HepG2 (cell line): ENCODE measurements around the gene SAMD4A. TPM values are rescaled to one million over a fixed set of nuclear protein-coding genes. Genes with fewer than 3 reads are reported as not detected.
A peak's percentile ranks its signal among the peaks of the same experiment; 100 is the strongest.

Source experiments
- ASH2L ChIP-seq: fragments of 300-600, 200-600 bp; sonication (generic); IDR thresholded peaks from 2 replicates; pipeline ENCODE4 v1.7.0; 2017; ENCODE audit warnings: low read depth, mild to moderate bottlenecking, moderate library complexity, mixed read lengths, low read length; ENCODE audit not compliant: insufficient read length
- CHD4 ChIP-seq: fragments of 200-600 bp; sonication (generic); IDR thresholded peaks from 2 replicates; pipeline ENCODE4 v1.7.0; 2017; ENCODE audit warnings: mild to moderate bottlenecking, low read length, borderline replicate concordance
- HIVEP1 ChIP-seq: sonication (generic); formaldehyde crosslinking; IDR thresholded peaks from 2 replicates; pipeline ENCODE4 v1.4.0; 2020; ENCODE audit warnings: mild to moderate bottlenecking, missing genetic modification reagents
- HMGA1 ChIP-seq: sonication (generic); formaldehyde crosslinking; conservative IDR thresholded peaks from 2 replicates; pipeline ENCODE4 v1.4.0; 2020; ENCODE audit warnings: missing genetic modification reagents
- NCOA1 ChIP-seq: sonication (generic); formaldehyde crosslinking; IDR thresholded peaks from 2 replicates; pipeline ENCODE4 v1.9.0; 2021; ENCODE audit warnings: missing genetic modification reagents
- PTBP1 ChIP-seq: fragments of 200-400 bp; formaldehyde crosslinking; IDR thresholded peaks from 2 replicates; pipeline ENCODE4 v1.6.1; 2018; ENCODE audit warnings: low read length, low read depth; ENCODE audit not compliant: poor library complexity, severe bottlenecking
- SIN3B ChIP-seq: fragments of 150-350 bp; IDR thresholded peaks from 2 replicates; pipeline ENCODE4 v1.6.1; 2014; ENCODE audit warnings: low read length
- U2AF2 ChIP-seq: fragments of 200-400 bp; formaldehyde crosslinking; IDR thresholded peaks from 2 replicates; pipeline ENCODE4 v1.6.1; 2017; ENCODE audit warnings: low read depth, mild to moderate bottlenecking, low read length
- ZFP36L2 ChIP-seq: sonication (generic); formaldehyde crosslinking; IDR thresholded peaks from 2 replicates; pipeline ENCODE4 v1.4.0; 2020; ENCODE audit warnings: missing genetic modification reagents
- ZFP41 ChIP-seq: sonication (generic); formaldehyde crosslinking; IDR thresholded peaks from 2 replicates; pipeline ENCODE4 v1.4.0; 2020; ENCODE audit warnings: mild to moderate bottlenecking, missing genetic modification reagents, borderline replicate concordance
- ZMYM4 ChIP-seq: sonication (generic); formaldehyde crosslinking; IDR thresholded peaks from 2 replicates; pipeline ENCODE4 v1.8.1; 2023; ENCODE audit warnings: mild to moderate bottlenecking, missing genetic modification reagents
- ZNF101 ChIP-seq: sonication (generic); formaldehyde crosslinking; IDR thresholded peaks from 2 replicates; pipeline ENCODE4 v1.4.0; 2020; ENCODE audit warnings: mild to moderate bottlenecking, low read depth, missing genetic modification reagents, borderline replicate concordance
- ZNF329 ChIP-seq: sonication (generic); formaldehyde crosslinking; IDR thresholded peaks from 2 replicates; pipeline ENCODE4 v1.9.0; 2021; ENCODE audit warnings: low read depth, mild to moderate bottlenecking, missing genetic modification reagents
- ZNF441 ChIP-seq: sonication (generic); formaldehyde crosslinking; IDR thresholded peaks from 2 replicates; pipeline ENCODE4 v1.7.0; 2021; ENCODE audit warnings: missing genetic modification reagents, borderline replicate concordance
- ZNF577 ChIP-seq: sonication (generic); formaldehyde crosslinking; IDR thresholded peaks from 2 replicates; pipeline ENCODE4 v1.4.0; 2020; ENCODE audit warnings: mild to moderate bottlenecking, low read depth, missing genetic modification reagents, borderline replicate concordance
- polyA plus RNA-seq, 8 experiments: library from polyadenylated mRNA; depleted of rRNA in 3 of 8; stranded (reverse) in 7 of 8; unstranded in 1 of 8; fragments of >200 nt; fragmentation: Illumina TruSeq in 4 of 8; extraction: Trizol in 4 of 8; gene quantifications; 2 replicates each; pipeline versions ENCODE4 v1.2.1 to v1.2.3, GENCODE V29; 2011 to 2016; ENCODE audit warnings: low read depth in 4 of 8, missing spikeins in 1 of 8, mixed read lengths in 1 of 8; ENCODE audit not compliant: insufficient read depth in 1 of 8
- total RNA-seq, 5 experiments: library from RNA; depleted of rRNA; stranded (reverse); fragments of >200 nt; fragmentation: Illumina TruSeq; extraction: Trizol; gene quantifications; 2 replicates each; pipeline ENCODE4 v1.2.3, GENCODE V29; 2016; ENCODE audit warnings: low read depth in 1 of 5
- TF ChIP-seq, protein P1 (sequence below), 2 experiments: sonication (generic) in 1 of 2; formaldehyde crosslinking in 1 of 2; IDR thresholded peaks; 2 replicates each; pipeline versions ENCODE4 v1.4.0 to v1.6.1; 2016 to 2020; ENCODE audit warnings: borderline replicate concordance in 1 of 2, low read depth in 1 of 2, mild to moderate bottlenecking in 1 of 2, missing genetic modification reagents in 1 of 2
- TF ChIP-seq, protein P2 (sequence below): sonication (generic); formaldehyde crosslinking; IDR thresholded peaks from 2 replicates; pipeline ENCODE4 v1.4.0; 2020; ENCODE audit warnings: missing genetic modification reagents, borderline replicate concordance
- TF ChIP-seq, protein P3 (sequence below): sonication (generic); formaldehyde crosslinking; IDR thresholded peaks from 2 replicates; pipeline ENCODE4 v1.5.0; 2020; ENCODE audit warnings: missing genetic modification reagents
- TF ChIP-seq, protein P4 (sequence below): sonication (generic); formaldehyde crosslinking; IDR thresholded peaks from 2 replicates; pipeline ENCODE4 v1.8.0; 2022; ENCODE audit warnings: missing genetic modification reagents, mild to moderate bottlenecking, moderate library complexity, borderline replicate concordance

Gene SAMD4A
- total and polyA plus RNA-seq, 2 of the 13 experiments (the other 11 are each of a cell fraction or from before 2014, with no cell fraction given): 11.8 to 13.0 TPM

DNA sequence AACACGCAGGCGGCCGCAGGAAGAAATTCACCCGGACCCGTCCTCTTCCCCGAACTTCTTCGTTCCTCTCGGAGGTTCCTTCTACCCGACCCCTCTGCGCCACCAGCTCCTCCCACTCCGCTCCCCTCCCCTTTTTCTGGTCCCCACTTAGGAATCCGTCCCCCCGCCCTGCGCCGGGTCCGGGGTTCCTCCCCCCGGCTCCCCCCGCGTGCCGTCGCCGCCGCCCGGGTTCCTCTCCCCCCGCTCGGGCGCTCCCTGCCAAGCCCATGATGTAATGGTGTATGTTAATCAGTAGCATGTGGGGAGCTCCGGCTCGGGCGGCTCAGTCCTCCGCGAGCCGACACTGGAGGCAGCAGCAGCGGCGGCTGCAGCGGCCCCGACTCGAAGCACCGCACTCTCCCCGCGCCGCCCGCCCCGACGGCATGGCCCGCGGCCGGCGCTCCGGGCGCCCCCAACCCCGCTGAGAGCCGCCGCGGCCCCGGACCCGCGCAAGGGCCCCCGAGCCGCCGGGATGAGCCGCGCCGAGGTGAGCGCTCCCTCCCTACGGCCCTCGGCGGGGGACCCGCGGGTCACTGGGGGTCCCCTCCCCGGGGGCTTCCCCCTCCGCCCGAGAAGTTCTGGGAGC lies 1.0 kb upstream of the SAMD4A start (continued):
- TF ChIP-seq, protein P1, sequence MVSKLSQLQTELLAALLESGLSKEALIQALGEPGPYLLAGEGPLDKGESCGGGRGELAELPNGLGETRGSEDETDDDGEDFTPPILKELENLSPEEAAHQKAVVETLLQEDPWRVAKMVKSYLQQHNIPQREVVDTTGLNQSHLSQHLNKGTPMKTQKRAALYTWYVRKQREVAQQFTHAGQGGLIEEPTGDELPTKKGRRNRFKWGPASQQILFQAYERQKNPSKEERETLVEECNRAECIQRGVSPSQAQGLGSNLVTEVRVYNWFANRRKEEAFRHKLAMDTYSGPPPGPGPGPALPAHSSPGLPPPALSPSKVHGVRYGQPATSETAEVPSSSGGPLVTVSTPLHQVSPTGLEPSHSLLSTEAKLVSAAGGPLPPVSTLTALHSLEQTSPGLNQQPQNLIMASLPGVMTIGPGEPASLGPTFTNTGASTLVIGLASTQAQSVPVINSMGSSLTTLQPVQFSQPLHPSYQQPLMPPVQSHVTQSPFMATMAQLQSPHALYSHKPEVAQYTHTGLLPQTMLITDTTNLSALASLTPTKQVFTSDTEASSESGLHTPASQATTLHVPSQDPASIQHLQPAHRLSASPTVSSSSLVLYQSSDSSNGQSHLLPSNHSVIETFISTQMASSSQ (IDR thresholded peaks at IDR 0.05; ENCODE audit: low read depth): peak; percentile 69
- TF ChIP-seq, protein P1 (CRISPR knock-in tag; IDR thresholded peaks at IDR 0.05; ENCODE audit: borderline replicate concordance): peak; percentile 80; the same call in 1 of the 2 replicates
- TF ChIP-seq ZFP36L2 (CRISPR knock-in tag) (no peak), NCOA1 (CRISPR knock-in tag) (no peak), ZNF441 (CRISPR knock-in tag) (peak; percentile 29; the same call in 1 of the 2 replicates), HIVEP1 (CRISPR knock-in tag) (peak; percentile 95), ZFP41 (CRISPR knock-in tag) (0 out of 2 replicates have a peak, but pooled peaks have one; percentile 10), ZNF101 (CRISPR knock-in tag) (no peak), ASH2L (peak; percentile 44), ZNF329 (CRISPR knock-in tag) (0 out of 2 replicates have a peak, but pooled peaks have one; percentile 22), CHD4 (no peak), SIN3B (no peak), U2AF2 (no peak), HMGA1 (no peak), ZNF577 (CRISPR knock-in tag) (no peak), ZMYM4 (CRISPR knock-in tag) (no peak), PTBP1 (no peak)
- TF ChIP-seq, protein P2, sequence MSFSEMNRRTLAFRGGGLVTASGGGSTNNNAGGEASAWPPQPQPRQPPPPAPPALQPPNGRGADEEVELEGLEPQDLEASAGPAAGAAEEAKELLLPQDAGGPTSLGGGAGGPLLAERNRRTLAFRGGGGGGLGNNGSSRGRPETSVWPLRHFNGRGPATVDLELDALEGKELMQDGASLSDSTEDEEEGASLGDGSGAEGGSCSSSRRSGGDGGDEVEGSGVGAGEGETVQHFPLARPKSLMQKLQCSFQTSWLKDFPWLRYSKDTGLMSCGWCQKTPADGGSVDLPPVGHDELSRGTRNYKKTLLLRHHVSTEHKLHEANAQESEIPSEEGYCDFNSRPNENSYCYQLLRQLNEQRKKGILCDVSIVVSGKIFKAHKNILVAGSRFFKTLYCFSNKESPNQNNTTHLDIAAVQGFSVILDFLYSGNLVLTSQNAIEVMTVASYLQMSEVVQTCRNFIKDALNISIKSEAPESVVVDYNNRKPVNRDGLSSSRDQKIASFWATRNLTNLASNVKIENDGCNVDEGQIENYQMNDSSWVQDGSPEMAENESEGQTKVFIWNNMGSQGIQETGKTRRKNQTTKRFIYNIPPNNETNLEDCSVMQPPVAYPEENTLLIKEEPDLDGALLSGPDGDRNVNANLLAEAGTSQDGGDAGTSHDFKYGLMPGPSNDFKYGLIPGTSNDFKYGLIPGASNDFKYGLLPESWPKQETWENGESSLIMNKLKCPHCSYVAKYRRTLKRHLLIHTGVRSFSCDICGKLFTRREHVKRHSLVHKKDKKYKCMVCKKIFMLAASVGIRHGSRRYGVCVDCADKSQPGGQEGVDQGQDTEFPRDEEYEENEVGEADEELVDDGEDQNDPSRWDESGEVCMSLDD (CRISPR knock-in tag): no peak; the same call in 1 of the 2 replicates
- TF ChIP-seq, protein P3, sequence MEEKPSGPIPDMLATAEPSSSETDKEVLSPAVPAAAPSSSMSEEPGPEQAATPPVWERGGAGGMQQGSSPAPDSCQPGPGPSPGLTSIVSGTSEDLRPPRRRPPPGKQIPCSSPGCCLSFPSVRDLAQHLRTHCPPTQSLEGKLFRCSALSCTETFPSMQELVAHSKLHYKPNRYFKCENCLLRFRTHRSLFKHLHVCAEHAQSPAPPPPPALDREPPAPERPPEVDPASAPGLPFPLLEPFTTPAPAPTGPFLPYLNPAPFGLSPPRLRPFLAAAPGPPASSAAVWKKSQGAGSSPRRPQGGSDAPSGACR (CRISPR knock-in tag): no peak
- TF ChIP-seq, protein P4, sequence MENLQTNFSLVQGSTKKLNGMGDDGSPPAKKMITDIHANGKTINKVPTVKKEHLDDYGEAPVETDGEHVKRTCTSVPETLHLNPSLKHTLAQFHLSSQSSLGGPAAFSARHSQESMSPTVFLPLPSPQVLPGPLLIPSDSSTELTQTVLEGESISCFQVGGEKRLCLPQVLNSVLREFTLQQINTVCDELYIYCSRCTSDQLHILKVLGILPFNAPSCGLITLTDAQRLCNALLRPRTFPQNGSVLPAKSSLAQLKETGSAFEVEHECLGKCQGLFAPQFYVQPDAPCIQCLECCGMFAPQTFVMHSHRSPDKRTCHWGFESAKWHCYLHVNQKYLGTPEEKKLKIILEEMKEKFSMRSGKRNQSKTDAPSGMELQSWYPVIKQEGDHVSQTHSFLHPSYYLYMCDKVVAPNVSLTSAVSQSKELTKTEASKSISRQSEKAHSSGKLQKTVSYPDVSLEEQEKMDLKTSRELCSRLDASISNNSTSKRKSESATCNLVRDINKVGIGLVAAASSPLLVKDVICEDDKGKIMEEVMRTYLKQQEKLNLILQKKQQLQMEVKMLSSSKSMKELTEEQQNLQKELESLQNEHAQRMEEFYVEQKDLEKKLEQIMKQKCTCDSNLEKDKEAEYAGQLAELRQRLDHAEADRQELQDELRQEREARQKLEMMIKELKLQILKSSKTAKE (CRISPR knock-in tag): no peak; the same call in 1 of the 2 replicates
